Measurements from ENCODE around the gene OAS1. TPM values are rescaled to one million over a fixed set of nuclear protein-coding genes. Genes with fewer than 3 reads are reported as not detected.

Gene OAS1
- total and polyA plus RNA-seq, 2 of the 8 experiments (the other 6 are each of a cell fraction or from before 2014, with no cell fraction given): 0.23 TPM; not detected in 1

DNA sequence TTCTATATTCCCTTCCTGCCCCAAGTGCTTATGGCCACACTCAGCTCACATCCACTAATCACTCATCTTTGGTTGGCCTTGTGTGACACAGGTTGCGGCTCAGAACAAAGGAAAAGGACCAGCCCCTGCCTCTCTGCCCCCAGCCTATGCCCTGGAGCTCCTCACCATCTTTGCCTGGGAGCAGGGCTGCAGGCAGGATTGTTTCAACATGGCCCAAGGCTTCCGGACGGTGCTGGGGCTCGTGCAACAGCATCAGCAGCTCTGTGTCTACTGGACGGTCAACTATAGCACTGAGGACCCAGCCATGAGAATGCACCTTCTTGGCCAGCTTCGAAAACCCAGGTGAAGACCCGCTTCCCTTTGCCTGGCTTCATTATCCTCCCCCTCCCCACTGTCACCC lies 55.8 kb downstream of the OAS1 start (continued):
- TF ChIP-seq, protein P1, sequence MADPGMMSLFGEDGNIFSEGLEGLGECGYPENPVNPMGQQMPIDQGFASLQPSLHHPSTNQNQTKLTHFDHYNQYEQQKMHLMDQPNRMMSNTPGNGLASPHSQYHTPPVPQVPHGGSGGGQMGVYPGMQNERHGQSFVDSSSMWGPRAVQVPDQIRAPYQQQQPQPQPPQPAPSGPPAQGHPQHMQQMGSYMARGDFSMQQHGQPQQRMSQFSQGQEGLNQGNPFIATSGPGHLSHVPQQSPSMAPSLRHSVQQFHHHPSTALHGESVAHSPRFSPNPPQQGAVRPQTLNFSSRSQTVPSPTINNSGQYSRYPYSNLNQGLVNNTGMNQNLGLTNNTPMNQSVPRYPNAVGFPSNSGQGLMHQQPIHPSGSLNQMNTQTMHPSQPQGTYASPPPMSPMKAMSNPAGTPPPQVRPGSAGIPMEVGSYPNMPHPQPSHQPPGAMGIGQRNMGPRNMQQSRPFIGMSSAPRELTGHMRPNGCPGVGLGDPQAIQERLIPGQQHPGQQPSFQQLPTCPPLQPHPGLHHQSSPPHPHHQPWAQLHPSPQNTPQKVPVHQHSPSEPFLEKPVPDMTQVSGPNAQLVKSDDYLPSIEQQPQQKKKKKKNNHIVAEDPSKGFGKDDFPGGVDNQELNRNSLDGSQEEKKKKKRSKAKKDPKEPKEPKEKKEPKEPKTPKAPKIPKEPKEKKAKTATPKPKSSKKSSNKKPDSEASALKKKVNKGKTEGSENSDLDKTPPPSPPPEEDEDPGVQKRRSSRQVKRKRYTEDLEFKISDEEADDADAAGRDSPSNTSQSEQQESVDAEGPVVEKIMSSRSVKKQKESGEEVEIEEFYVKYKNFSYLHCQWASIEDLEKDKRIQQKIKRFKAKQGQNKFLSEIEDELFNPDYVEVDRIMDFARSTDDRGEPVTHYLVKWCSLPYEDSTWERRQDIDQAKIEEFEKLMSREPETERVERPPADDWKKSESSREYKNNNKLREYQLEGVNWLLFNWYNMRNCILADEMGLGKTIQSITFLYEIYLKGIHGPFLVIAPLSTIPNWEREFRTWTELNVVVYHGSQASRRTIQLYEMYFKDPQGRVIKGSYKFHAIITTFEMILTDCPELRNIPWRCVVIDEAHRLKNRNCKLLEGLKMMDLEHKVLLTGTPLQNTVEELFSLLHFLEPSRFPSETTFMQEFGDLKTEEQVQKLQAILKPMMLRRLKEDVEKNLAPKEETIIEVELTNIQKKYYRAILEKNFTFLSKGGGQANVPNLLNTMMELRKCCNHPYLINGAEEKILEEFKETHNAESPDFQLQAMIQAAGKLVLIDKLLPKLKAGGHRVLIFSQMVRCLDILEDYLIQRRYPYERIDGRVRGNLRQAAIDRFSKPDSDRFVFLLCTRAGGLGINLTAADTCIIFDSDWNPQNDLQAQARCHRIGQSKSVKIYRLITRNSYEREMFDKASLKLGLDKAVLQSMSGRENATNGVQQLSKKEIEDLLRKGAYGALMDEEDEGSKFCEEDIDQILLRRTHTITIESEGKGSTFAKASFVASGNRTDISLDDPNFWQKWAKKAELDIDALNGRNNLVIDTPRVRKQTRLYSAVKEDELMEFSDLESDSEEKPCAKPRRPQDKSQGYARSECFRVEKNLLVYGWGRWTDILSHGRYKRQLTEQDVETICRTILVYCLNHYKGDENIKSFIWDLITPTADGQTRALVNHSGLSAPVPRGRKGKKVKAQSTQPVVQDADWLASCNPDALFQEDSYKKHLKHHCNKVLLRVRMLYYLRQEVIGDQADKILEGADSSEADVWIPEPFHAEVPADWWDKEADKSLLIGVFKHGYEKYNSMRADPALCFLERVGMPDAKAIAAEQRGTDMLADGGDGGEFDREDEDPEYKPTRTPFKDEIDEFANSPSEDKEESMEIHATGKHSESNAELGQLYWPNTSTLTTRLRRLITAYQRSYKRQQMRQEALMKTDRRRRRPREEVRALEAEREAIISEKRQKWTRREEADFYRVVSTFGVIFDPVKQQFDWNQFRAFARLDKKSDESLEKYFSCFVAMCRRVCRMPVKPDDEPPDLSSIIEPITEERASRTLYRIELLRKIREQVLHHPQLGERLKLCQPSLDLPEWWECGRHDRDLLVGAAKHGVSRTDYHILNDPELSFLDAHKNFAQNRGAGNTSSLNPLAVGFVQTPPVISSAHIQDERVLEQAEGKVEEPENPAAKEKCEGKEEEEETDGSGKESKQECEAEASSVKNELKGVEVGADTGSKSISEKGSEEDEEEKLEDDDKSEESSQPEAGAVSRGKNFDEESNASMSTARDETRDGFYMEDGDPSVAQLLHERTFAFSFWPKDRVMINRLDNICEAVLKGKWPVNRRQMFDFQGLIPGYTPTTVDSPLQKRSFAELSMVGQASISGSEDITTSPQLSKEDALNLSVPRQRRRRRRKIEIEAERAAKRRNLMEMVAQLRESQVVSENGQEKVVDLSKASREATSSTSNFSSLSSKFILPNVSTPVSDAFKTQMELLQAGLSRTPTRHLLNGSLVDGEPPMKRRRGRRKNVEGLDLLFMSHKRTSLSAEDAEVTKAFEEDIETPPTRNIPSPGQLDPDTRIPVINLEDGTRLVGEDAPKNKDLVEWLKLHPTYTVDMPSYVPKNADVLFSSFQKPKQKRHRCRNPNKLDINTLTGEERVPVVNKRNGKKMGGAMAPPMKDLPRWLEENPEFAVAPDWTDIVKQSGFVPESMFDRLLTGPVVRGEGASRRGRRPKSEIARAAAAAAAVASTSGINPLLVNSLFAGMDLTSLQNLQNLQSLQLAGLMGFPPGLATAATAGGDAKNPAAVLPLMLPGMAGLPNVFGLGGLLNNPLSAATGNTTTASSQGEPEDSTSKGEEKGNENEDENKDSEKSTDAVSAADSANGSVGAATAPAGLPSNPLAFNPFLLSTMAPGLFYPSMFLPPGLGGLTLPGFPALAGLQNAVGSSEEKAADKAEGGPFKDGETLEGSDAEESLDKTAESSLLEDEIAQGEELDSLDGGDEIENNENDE (IDR thresholded peaks at IDR 0.05; ENCODE audit: insufficient replicate concordance, low read length): no peak
- TF ChIP-seq CBX5 (IDR thresholded peaks at IDR 0.05; ENCODE audit: low read depth, low read length): no peak
